Stimulated activated CD8-positive, alpha-beta memory T cell treated with anti-CD3 and anti-CD28 coated beads, Interleukin-2, amount 100 ng/mL, for 1 hour (primary cell): Measurements from ENCODE around the gene ELAC2.
A peak's percentile ranks its signal among the peaks of the same experiment; 100 is the strongest.

Experiments used
- DNase-seq, 2 donors: peaks; one replicate each; pipeline ENCODE4 v3.0.0-alpha.2; 2020; ENCODE audit warnings: low read depth in 2 of 2

The ELAC2 gene, protein sequence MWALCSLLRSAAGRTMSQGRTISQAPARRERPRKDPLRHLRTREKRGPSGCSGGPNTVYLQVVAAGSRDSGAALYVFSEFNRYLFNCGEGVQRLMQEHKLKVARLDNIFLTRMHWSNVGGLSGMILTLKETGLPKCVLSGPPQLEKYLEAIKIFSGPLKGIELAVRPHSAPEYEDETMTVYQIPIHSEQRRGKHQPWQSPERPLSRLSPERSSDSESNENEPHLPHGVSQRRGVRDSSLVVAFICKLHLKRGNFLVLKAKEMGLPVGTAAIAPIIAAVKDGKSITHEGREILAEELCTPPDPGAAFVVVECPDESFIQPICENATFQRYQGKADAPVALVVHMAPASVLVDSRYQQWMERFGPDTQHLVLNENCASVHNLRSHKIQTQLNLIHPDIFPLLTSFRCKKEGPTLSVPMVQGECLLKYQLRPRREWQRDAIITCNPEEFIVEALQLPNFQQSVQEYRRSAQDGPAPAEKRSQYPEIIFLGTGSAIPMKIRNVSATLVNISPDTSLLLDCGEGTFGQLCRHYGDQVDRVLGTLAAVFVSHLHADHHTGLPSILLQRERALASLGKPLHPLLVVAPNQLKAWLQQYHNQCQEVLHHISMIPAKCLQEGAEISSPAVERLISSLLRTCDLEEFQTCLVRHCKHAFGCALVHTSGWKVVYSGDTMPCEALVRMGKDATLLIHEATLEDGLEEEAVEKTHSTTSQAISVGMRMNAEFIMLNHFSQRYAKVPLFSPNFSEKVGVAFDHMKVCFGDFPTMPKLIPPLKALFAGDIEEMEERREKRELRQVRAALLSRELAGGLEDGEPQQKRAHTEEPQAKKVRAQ

GRCh38 chr17:13017655-13018459, at the start of gene ELAC2:
ELAC2 (minus strand) TSS chr17:13018027; CDS start chr17:13017947, 80 bp downstream.
- DNase-seq: peak; percentile 90 to 91

DNA sequence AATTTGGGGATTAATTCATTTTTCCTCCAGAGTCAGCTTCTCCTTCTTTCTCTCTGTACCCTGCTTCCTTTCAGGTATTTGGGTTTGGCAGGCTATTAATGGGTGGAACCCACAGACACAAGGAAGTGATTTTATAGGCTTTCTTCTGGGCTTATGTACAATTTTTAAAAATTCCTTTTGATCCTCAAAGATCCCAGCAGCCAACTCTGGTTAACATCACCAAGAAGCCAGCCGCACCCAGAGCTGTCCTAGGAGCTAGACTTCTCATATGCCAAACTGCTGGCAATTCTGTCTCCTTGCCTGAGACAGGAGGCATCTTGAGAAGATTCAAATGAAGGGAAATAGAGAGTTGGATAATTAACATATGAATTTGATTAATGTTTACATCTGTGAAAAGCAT, 47.2 kb upstream of the ELAC2 start:
- no peak for DNase-seq

DNA sequence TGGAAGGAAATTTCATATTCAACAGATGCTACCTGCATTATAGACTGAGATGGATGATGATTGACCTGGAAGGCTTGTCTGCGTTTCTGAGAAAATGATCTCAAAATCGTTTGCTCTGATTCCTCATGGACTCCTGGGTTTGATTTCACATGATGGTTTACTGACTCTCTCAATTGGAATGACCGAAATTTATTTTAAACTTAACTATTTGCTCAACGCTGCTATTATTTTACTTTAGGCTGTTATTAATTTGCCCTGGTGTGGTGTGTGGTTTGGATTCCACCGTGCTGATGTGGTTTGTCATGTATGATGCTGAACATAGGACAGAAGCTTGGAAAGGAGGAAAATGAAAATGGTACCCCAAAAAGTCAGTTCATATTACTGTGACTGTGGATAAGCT, 37.3 kb upstream of the ELAC2 start:
- no peak for DNase-seq

GRCh38 chr17:13054666-13055065, 36.8 kb upstream of the ELAC2 start:
- DNase-seq: no peak

GRCh38 chr17:13051915-13052314, 34.1 kb upstream of the ELAC2 start:
- no peak for DNase-seq

DNA sequence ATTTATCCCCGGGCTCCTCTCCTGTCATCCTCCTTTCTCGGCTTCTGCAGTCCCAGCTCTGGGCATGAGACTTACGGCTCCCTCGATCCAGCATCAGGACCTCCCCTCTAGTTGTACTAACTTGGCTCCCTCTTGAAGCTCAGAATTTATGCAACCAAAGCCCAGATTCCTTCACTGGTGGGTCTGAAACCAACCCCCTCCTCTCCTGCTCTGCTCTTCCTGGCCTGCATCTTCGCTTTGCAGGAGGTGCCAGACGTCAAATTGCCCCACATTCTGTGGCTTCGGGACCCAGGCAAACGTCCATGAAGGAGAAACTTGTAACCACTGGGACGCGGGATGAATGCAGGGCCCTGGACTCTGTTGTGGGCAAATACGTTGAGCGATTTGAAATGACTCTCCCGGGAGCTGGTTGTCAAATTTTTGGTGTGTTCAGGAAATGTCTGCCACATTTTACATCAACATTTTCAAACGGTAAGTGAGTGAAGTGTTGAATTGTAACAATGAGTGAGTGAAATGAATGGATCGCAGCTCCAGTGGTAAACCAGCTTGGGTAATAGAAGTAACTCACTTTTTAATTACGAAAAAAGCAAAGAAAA, 29.3 kb upstream of the ELAC2 start:
- no peak for DNase-seq

- DNase-seq: no peak
Measured at GRCh38 chr17:13046361-13046760, 28.5 kb upstream of the ELAC2 start.

DNA sequence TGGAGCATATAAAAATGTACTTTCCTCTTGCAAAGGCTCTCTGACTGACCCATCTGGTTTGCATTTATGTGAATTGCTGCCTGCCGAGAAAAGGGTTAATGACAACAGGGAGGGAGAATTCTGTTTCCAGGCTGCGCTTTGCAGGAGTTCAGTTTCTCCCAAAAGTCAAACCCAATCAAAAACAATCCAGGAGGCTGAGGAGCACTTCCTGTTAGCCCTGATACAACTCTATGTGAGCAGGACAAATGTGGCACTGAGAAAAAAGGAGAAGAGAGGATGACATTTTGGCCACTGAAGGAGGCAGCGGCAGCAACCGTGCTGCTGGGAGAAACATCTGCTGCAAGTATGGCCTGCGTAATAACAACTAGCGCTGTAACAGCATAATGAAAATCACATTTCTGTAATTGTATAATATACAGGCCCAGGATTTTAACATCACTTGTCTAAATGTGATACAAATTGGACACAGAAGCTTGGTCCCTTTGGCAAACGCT, 26.8 kb upstream of the ELAC2 start:
- no peak for DNase-seq

DNA sequence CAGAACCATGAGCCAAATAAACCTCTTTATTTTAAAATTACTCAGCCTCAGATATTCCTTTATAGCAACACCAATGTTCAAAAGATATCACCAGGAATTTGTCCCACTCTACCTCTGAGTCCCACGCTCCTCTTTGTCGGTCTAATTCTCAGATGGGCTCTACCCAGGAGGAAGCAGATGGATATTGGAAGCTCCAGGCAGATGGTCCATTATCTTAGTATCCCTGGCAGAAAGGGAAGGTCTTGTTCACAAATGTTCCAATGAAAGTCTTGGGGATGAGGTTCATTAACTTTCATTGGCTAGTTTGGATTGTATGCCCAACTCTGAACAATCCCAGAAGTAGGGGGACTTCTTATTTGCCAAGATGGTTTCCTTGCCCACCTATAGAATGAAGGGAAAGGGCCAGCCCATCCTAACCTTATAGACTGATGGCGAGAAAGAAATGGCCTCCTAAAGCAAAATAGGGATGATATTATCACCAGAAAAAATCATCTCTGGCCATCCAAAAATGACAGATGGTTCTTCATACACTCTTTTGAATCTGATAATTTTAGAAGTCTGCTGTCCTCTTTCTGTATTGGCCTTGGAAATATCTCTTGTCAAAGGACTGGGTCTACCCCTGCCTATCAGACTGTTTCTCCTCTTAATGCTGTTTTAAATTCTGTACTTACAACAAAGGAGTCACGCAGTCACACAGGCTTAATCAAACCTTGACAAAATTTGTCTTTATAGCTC, 21.3 kb upstream of the ELAC2 start:
- DNase-seq: no peak

DNA sequence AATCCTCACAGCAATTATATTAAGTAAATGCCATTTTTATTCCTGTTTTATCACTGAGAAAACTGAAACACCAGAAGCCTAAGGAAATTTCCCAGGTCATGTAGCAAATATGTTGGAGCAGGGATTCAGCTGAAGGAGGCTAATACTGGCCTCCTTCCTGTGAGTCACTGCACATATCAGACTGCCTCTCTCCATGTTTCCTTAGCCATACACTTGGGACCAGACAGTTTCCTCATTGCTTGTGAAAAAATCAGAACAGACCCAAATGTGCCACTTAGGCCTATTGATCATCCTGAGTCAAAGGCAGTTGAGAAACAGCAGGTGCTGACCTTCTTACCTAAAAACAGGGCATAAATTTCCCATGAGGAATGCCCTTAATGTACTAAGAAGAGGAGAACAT, 18.9 kb upstream of the ELAC2 start:
- DNase-seq: no peak

GRCh38 chr17:13035420-13035819, 17.6 kb upstream of the ELAC2 start:
- DNase-seq: no peak

- no peak for DNase-seq
Measured at GRCh38 chr17:13031718-13032350, 14.0 kb upstream of the ELAC2 start.

DNA sequence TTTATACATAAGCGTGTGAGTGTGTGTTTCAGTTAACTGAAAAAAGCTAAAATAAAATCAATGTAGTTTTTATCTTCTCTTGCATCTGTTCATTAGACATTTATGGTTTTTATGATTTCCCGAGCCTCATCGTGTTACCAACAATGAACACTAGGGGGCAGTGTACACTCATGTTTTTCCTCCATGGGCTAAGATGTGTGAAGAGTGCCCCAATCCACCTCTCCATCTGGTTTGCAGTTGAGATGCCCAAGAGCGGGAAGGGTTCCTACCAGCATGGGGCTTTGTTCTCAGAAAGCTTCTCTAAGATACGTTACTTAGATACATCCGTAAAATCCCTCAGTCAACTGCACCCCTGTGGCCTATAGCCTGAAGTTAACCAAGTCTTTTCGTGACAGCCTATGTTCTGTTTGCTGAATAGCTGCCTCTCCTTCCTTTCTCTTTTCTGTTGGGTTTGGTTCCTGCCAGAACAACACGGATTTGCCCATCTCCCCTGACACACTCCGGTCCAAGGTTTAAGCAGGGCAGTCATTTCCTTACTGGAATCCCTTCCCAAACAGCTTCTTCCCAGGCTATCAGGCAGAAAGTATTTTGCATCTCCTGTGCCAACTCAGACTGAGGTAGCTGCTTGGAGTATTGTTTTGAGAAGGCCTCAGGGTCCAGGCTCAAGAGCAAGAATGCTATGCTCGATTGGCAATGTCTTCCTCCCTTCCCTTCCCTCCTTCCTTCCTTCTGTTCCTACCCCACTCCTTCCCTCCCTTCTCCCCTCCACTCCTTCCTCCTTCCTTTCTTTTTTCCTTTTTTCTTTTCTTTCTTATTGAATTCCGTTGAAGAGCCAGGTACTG, 12.9 kb upstream of the ELAC2 start:
- no peak for DNase-seq

DNA sequence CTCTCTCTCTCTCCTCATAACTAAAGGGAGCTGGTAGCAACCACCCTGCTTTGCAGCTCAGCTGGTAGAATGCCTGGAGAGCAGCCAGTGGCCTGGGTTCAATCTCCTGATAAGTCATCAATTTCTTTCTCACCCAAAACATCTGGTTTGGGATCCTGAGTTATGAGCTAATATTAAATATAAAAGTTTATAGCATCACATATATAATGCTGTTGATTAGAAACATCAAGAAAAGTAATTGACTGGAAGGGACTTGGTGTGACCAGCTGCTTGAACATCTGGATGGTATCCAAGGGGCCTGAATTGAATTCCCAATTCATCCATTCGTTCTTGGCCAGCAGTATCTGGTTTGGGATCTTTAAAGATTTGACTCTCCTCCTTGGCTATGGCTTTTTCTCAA, 12.2 kb upstream of the ELAC2 start:
- DNase-seq: no peak

- no peak for DNase-seq
Measured at GRCh38 chr17:13029340-13029739, 11.5 kb upstream of the ELAC2 start.

GRCh38 chr17:13027246-13027645, 9.4 kb upstream of the ELAC2 start:
- no peak for DNase-seq

GRCh38 chr17:13025687-13026086, 7.9 kb upstream of the ELAC2 start:
- DNase-seq: no peak

- no peak for DNase-seq
Measured at GRCh38 chr17:13025258-13025627, 7.4 kb upstream of the ELAC2 start.

GRCh38 chr17:13024526-13025257, 6.9 kb upstream of the ELAC2 start:
- peak; percentile 33 to 35 for DNase-seq
